Fibroblast of lung (primary cell): ENCODE data around the gene HNRNPCL1.
"Not testable (repeated sequence)": the region's sequence is repeated elsewhere in the genome, so short reads cannot be mapped to it uniquely, and the experiment has no call there.

Source experiments
- CTCF ChIP-seq, 2 donors: IDR thresholded peaks in 1 of 2; conservative IDR thresholded peaks in 1 of 2; 1 replicate in 1 of 2; 2 replicates in 1 of 2; pipeline ENCODE4 v1.5.1; 2011 to 2012; ENCODE audit warnings: low read length in 2 of 2, control low read depth in 1 of 2, inconsistent platforms in 1 of 2, low read depth in 1 of 2, mild to moderate bottlenecking in 1 of 2
- EZH2 ChIP-seq: IDR thresholded peaks from 2 replicates; pipeline ENCODE4 v1.5.1; 2012; ENCODE audit warnings: low read length, control low read depth, mild to moderate bottlenecking; ENCODE audit errors: missing control alignments

DNA sequence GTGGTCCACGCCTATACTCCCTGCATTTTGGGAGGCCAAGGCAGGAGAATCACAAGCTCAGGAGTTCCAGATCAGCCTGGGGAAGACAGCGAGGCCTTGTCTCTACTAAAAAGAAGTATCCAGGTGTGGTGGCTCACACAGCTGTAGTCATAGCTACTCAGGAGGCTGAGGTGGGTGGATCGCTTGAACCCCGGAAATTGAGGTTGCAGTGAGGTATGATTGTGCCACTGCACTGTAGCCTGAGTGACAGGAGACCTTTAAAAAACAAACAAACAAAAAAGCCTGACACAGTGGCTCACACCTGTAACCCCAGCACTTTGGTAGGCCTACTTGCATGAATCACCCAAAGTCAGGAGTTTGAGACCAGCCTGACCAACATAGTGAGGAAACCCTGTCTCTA lies 29.9 kb upstream of the HNRNPCL1 start:
- not testable (repeated sequence) for TF ChIP-seq EZH2; CTCF (conservative IDR thresholded peaks at IDR 0.05 in 1 of 2, IDR thresholded peaks at IDR 0.05 in 1 of 2; ENCODE audit: low read depth in 1 of 2, low read length in 2 of 2)
